T-helper 22 cell (primary cell): ENCODE results near the gene SNAPC3.

Experiments
- DNase-seq: peaks from one replicate; pipeline ENCODE4 v3.0.0-alpha.2; 2020; ENCODE audit warnings: low read depth

Gene SNAPC3

DNA sequence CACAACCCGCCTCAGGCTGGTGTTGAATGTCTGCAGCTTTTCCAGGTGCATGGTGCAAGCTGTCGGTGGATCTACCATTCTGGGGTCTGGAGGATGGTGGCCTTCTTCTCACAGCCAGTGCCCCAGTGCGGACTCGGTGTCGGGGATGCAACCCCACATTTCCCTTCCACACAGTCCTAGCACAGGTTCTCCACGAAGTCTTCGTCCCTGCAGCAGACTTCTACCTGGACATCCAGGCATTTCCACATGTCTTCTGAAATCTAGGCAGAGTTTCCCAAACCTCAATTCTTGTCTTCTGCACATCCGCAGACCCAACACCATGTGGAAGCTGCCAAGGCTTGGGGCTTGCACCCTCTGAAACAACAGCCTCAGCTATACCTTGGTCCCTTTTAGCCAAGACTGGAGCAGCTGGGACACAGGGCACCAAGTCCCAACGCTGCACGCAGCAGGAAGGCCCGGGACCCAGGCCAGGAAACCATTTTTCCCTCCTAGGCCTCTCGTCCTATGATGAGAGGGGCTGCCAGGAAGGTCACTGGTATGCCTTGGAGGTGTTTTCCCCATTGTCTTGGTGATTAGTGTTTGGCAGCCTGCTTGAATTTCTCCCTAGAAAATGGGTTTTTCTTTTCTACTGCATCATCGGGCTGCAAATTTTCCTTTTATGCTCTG lies 69.9 kb downstream of the SNAPC3 start:
- DNase-seq = no peak

GRCh38 chr9:15498246-15498995 lies 75.7 kb downstream of the SNAPC3 start:
- no peak for DNase-seq

DNA sequence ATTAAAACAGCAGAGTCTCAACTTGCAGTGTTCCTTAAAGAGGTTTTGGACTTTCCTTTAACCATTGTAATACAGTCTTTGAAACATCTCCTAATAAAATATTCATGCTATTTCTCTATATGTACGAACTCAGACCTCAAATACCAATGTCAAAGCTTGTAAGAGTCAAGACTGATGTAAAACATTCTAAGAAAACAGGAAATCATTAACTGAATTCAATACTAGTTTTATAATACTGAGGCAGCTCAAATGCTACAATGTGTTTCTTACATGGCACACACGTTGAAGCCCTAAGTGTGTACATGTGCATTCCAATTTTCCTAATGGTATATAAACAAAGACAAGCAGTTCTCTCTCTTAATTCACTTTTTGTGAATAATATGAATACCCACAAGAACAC lies 76.5 kb downstream of the SNAPC3 start:
- no peak for DNase-seq

DNA sequence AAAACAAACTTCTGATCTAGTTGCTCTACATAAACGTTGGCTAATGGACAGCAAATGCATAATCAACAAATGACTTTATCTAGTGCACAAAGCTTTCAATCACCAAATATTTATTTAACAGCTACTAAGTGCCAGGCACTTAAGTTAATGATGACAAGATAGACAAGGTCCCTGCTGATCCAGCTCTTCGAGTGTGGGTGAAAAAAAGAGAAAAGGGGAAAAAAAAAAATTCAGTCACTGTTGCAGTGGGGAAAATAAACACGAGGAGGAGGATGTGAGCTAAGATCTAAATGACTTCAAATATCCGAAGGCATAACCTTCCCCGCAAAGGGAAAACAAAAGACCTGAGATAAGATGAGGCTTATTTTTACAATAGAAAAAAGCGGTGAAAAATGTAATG lies 78.5 kb downstream of the SNAPC3 start:
- no peak for DNase-seq

GRCh38 chr9:15501803-15502202 lies 79.1 kb downstream of the SNAPC3 start:
- DNase-seq = no peak

DNA sequence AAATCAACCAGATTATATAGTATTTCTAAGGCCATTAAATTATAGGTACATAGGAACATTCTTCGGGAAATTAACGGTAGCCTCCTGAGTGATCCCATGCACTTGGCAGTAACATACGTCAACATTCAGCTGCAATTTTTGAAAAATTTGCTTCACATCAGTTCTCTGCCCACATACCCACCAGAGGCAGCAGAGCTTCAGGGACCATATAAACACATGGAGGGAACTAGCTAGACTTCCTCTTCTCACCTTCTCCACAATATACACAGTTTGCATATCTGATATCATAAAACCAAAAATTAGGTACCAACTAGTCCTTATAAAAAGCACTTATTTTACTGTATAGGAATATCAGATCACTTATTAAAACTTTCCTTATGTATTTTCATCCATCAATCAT lies 83.2 kb downstream of the SNAPC3 start:
- DNase-seq = no peak

- peak; percentile 58 for DNase-seq
Measured at GRCh38 chr9:15509931-15510788, 87.5 kb downstream of the SNAPC3 start.

DNA sequence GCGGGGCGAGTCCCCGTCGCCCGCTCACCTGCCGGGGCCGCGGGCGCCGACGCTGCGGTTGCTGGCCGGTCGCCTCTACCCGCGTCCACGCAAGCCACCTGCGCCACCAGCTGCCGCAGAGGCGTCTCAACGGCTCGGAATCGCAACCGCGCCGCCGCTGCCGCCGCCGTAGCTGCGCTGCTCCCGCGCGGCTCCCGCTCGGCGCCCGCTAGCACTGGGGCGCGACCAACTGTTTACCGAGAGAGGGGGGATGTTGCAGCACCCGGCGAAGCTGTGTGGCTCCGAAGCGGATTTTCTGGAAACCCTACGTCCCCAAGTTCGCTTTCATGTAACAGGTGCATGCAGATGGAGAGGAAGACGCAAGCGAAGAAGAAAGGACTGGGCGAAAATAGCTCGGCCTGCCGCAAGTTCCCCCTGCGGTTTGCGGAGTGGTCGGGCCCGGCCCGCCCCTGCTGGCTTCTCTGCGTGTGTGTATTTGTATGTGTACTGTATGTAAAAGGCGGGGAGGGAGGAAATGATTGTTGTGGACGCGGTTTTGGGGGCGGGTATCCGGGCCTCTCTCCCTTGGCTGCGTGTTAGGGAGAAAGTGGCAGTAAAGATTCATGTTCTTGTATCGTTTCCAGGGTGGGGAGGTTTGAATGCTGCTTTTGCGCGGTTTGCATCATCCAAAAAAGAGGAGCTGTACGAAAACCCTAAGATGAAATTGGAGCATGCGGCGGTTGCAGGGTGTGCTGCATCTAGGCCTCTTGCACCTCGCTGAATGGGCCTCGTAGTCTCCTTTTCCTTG lies 88.3 kb downstream of the SNAPC3 start, which contains the start of gene PSIP1:
Gene PSIP1 (minus strand): TSS at position 182 of the 787 bp plus-strand sequence. CDS start 782 bp downstream, outside the sequence.
- peak; percentile 83 for DNase-seq
